HepG2 (cell line): Measurements from ENCODE around the gene CRISPLD2. TPM values are rescaled to one million over a fixed set of nuclear protein-coding genes. Genes with fewer than 3 reads are reported as not detected.
A peak's percentile ranks its signal among the peaks of the same experiment; 100 is the strongest.

ENCODE experiments used
- ATF6 ChIP-seq: sonication (generic); formaldehyde crosslinking; conservative IDR thresholded peaks from 2 replicates; pipeline ENCODE4 v1.4.0; 2020; ENCODE audit warnings: missing genetic modification reagents
- CBX2 ChIP-seq, 2 experiments: fragments of 200-600 bp in 1 of 2; sonication (generic); formaldehyde crosslinking in 1 of 2; IDR thresholded peaks; 2 replicates each; pipeline versions ENCODE4 v1.7.0 to v1.8.1; 2018 to 2022; ENCODE audit warnings: low read depth in 2 of 2, low read length in 1 of 2, mild to moderate bottlenecking in 1 of 2, missing genetic modification reagents in 1 of 2
- CTCF ChIP-seq: sonication (generic); formaldehyde crosslinking; IDR thresholded peaks from 2 replicates; pipeline ENCODE4 v1.5.0; 2020; ENCODE audit warnings: mild to moderate bottlenecking, missing genetic modification reagents, moderate library complexity
- IKZF5 ChIP-seq: IDR thresholded peaks from 2 replicates; pipeline ENCODE4 v1.6.1; 2018; ENCODE audit warnings: missing genetic modification reagents, mild to moderate bottlenecking, missing compliant biosample characterization
- KDM2A ChIP-seq: sonication (generic); formaldehyde crosslinking; IDR thresholded peaks from 2 replicates; pipeline ENCODE4 v1.4.0; 2020; ENCODE audit warnings: low read depth, missing genetic modification reagents, borderline replicate concordance
- NCOA2 ChIP-seq: sonication (generic); formaldehyde crosslinking; IDR thresholded peaks from 2 replicates; pipeline ENCODE4 v1.8.0; 2022; ENCODE audit warnings: inconsistent platforms
- NFKB2 ChIP-seq: sonication (generic); formaldehyde crosslinking; IDR thresholded peaks from 2 replicates; pipeline ENCODE4 v1.4.0; 2020; ENCODE audit warnings: missing genetic modification reagents, borderline replicate concordance
- NR1H2 ChIP-seq: sonication (generic); formaldehyde crosslinking; IDR thresholded peaks from 2 replicates; pipeline ENCODE4 v1.8.1; 2022; ENCODE audit warnings: low read depth, missing genetic modification reagents, borderline replicate concordance
- RBFOX2 ChIP-seq: fragments of 200-400 bp; formaldehyde crosslinking; IDR thresholded peaks from 2 replicates; pipeline ENCODE4 v1.6.1; 2017; ENCODE audit warnings: low read depth, mild to moderate bottlenecking, low read length
- SIN3B ChIP-seq: fragments of 150-350 bp; IDR thresholded peaks from 2 replicates; pipeline ENCODE4 v1.6.1; 2014; ENCODE audit warnings: low read length
- SYNCRIP ChIP-seq: fragments of 200-400 bp; formaldehyde crosslinking; IDR thresholded peaks from 2 replicates; pipeline ENCODE4 v1.6.1; 2018; ENCODE audit warnings: mild to moderate bottlenecking, low read depth, low read length; ENCODE audit not compliant: insufficient read depth
- TBL1XR1 ChIP-seq: fragments of 150-350 bp; IDR thresholded peaks from 2 replicates; pipeline ENCODE4 v1.6.1; 2014; ENCODE audit warnings: borderline replicate concordance, low read length; ENCODE audit not compliant: partially characterized antibody
- TGIF2 ChIP-seq: IDR thresholded peaks from 2 replicates; pipeline ENCODE4 v1.6.1; 2016; ENCODE audit warnings: control low read depth, missing compliant biosample characterization
- ZNF225 ChIP-seq: sonication (generic); formaldehyde crosslinking; IDR thresholded peaks from 2 replicates; pipeline ENCODE4 v1.4.0; 2020; ENCODE audit warnings: mild to moderate bottlenecking, missing genetic modification reagents
- ZNF281 ChIP-seq: sonication (generic); formaldehyde crosslinking; IDR thresholded peaks from 2 replicates; pipeline ENCODE4 v1.4.0; 2020; ENCODE audit warnings: missing genetic modification reagents, borderline replicate concordance
- ZNF460 ChIP-seq: sonication (generic); formaldehyde crosslinking; IDR thresholded peaks from 2 replicates; pipeline ENCODE4 v1.5.1; 2020; ENCODE audit warnings: missing genetic modification reagents, mild to moderate bottlenecking, borderline replicate concordance
- ZNF510 ChIP-seq: sonication (generic); formaldehyde crosslinking; IDR thresholded peaks from 2 replicates; pipeline ENCODE4 v1.4.0; 2020; ENCODE audit warnings: low read depth, mild to moderate bottlenecking, missing genetic modification reagents
- ZNF7 ChIP-seq: IDR thresholded peaks from 2 replicates; pipeline ENCODE4 v1.6.1; 2016; ENCODE audit warnings: missing biosample characterization, missing genetic modification reagents
- ZNF784 ChIP-seq: sonication (generic); formaldehyde crosslinking; IDR thresholded peaks from 2 replicates; pipeline ENCODE4 v1.5.1; 2020; ENCODE audit warnings: missing genetic modification reagents, mild to moderate bottlenecking, borderline replicate concordance
- polyA plus RNA-seq, 8 experiments: library from polyadenylated mRNA; depleted of rRNA in 3 of 8; stranded (reverse) in 7 of 8; unstranded in 1 of 8; fragments of >200 nt; fragmentation: Illumina TruSeq in 4 of 8; extraction: Trizol in 4 of 8; gene quantifications; 2 replicates each; pipeline versions ENCODE4 v1.2.1 to v1.2.3, GENCODE V29; 2011 to 2016; ENCODE audit warnings: low read depth in 4 of 8, missing spikeins in 1 of 8, mixed read lengths in 1 of 8; ENCODE audit not compliant: insufficient read depth in 1 of 8
- total RNA-seq, 5 experiments: library from RNA; depleted of rRNA; stranded (reverse); fragments of >200 nt; fragmentation: Illumina TruSeq; extraction: Trizol; gene quantifications; 2 replicates each; pipeline ENCODE4 v1.2.3, GENCODE V29; 2016; ENCODE audit warnings: low read depth in 1 of 5

Gene CRISPLD2
- total and polyA plus RNA-seq, 2 of the 13 experiments (the other 11 are each of a cell fraction or from before 2014, with no cell fraction given), result 0.04 to 0.31 TPM

- TF ChIP-seq ZNF225 (CRISPR knock-in tag) (peak; percentile 79), ZNF7 (no peak), ZNF281 (CRISPR knock-in tag) (peak; percentile 41; the same call in 1 of the 2 replicates), CTCF (CRISPR knock-in tag) (peak; percentile 34; the same call in 1 of the 2 replicates), TGIF2 (CRISPR knock-in tag) (no peak), ZNF510 (no peak), NFKB2 (peak; percentile 19; the same call in 1 of the 2 replicates), ZNF784 (no peak), SYNCRIP (no peak), CBX2 (IDR thresholded peaks at IDR 0.05; ENCODE audit: low read depth, low read length) (no peak), CBX2 (CRISPR knock-in tag; IDR thresholded peaks at IDR 0.05; ENCODE audit: low read depth) (no peak), RBFOX2 (no peak), ZNF460 (CRISPR knock-in tag) (peak; percentile 49; the same call in 1 of the 2 replicates), NR1H2 (CRISPR knock-in tag) (no peak), IKZF5 (CRISPR knock-in tag) (peak; percentile 54; the same call in 1 of the 2 replicates), KDM2A (CRISPR knock-in tag) (0 out of 2 replicates have a peak, but pooled peaks have one; percentile 43), NCOA2 (CRISPR knock-in tag) (no peak), SIN3B (no peak), ATF6 (CRISPR knock-in tag) (no peak), TBL1XR1 (no peak)
Observed at GRCh38 chr16:84947996-84948850, 128.4 kb downstream of the CRISPLD2 start (continued).
